GM19035 (cell line): ENCODE data around the gene WWOX.

Source experiments
- ATAC-seq: cut with Tn5 transposase; IDR thresholded peaks from one replicate; pipeline ENCODE4 v1.9.1; 2021; ENCODE audit not compliant: unreplicated experiment

WWOX gene

DNA sequence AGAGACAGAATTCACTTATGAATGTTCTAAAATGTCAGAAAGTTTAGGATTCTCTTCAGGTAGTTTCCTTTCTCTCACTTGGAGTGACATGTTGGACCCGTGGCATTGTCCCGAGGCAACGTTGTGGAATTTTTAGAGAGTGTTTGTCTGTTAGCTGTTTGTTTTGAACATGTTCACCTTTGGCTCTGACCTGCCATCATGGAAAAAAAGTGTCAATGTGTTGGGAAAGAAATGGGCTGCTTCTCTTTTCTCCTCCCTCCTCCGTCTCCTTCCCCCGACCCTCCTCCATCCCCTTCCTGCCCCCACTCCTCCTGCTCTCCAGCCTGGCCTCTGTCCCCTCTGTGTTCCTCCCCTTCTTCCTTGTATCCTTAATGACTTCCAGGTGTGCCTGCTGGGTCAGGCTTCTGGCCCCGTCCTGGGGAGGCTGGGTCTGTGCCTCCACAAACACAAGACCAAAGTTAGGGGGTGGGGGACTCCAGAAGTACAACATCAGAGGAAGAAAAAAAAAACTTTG is 1038.0 kb downstream of the WWOX start:
- ATAC-seq, result no peak

DNA sequence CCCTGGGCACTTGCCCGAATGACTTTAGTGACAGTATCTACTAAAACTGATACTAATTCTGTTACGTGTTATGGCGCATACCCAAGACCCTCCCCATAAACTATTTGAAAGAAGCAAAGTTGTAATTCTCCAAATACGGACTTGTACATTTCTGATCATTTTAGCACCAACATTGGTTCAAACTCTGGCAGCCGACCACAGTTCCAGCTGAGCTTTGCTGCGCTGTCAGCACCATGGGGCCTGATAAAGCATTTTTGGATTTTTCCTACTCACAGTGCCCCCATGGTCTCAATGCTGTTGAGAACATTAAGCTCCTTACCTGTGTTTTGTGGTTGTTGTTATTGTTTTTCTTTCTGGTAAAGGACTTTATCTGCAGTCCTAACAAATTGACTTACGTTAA is 1040.3 kb downstream of the WWOX start:
- ATAC-seq, result no peak

DNA sequence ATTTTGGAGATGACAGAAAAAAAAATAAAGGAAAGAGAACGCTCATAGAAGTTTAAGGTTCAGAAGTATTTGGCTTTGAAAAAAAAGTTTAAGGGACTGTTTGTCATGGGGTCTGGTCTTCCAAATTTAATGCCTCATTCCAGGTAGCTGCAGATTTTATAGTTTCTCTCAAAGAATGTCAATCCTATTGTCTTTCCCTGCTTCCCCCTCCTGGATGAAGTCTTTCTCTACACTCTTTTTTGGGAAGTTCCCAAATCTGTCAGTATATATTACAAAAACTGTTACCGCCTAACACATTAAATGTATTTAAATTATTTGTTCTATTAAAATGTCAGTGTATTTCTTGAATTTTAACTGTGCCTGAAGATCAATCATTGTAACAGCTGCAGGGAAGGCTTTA is 1043.6 kb downstream of the WWOX start:
- no peak for ATAC-seq

DNA sequence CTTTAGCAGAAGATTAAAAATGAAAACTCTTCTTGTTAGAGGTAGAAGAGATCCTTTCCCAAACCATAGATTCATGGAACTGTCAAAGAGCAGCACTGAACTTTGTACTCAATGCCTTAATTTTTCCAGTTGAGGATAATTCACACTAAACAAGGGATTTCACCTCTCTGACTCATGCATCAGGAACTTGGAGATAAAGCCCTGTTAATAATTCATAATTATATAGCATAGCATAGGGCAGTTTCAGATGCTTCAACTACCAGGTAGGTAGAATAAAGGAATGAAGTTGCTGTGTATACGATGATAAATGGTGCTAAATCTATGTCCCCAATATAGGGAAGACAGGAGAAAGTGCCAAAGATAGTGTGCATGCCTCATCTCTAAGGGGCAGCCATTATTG is 1050.7 kb downstream of the WWOX start:
- ATAC-seq, result no peak

DNA sequence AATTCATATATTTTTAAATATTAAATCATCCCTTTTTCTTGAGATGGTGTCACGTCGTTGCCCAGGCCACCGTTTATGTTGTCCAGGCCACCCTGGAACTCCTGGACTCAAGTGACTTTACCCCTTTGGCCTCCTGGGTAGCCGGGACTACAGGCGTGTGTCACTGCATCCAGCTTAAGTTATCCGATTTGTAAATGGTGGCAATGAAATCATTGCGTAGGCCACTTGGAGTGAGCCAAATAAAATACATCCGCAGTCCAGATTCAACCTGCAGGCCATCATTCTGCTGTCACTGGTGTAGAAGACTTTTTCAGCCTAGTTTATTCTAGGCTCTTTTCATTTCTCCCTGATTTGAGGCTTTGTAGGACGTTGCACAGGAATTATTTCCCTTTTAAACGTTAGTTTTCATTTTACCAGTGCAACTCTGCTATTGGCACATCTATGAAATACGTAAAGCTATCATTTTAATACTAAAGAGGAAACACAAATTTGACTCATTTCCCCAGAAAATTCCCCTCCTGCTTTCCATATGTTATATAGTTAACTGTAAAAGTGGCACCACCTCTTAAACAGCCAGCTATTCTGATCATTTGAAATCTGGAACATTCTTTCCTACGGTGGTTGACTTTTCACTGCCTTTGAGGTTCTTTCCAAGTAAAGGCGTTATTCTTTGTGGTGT is 1051.3 kb downstream of the WWOX start:
- ATAC-seq, result no peak

DNA sequence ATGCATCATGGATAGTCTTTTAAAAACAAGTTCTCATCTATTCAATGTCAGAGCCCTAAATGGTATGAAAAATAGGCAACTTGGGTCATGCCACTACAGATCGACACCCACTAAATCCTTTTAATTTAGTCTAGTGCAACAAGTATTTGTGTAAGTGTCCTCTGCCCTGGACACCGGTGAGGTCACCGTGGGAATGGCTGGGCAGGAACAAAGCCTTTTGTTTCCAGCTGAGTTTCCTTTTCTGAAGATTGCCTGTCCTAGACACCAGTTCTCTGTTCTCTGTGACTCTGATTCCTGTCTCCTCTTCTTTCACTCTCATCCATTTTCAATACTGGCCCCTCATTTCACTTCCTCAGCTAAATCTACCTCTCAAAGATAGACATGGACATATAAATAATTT is 1054.6 kb downstream of the WWOX start:
- no peak for ATAC-seq

DNA sequence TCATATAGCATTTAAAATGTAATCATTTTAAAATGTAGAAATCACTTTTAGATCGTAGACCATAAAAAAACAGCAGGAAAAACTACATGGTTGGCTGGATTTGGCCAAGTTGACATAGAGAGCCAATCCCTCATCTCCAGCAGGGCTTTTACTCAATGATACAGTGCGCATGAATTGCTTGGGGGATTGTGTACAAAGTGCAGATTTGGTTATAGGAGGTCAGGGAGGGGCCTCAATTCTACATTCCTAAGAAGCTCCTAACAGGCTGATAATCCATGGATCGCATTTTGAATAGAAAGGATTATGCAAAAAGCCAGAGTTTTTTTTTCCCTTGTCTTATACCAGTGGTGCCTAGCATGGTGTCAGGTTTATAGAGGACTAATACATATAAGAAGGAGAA is 1056.0 kb downstream of the WWOX start:
- ATAC-seq, result no peak

DNA sequence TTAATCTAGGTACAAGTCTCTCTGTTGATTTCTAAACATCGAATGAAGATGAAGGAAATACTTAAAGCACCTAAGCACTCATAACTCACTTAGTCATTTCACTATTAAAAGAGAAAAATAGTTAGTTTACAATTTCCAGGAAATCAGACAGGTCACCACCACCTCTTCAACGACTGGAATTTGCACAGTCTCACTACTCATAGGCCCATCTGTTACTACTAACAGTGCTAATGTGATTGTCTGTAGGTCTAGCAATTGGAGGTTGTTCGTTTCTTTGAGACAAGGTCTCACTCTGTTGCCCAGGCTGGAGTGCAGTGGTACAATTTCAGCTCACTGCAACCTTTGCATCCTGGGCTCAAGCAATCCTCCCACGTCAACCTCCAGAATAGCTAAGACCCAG is 1056.5 kb downstream of the WWOX start:
- ATAC-seq, result no peak

DNA sequence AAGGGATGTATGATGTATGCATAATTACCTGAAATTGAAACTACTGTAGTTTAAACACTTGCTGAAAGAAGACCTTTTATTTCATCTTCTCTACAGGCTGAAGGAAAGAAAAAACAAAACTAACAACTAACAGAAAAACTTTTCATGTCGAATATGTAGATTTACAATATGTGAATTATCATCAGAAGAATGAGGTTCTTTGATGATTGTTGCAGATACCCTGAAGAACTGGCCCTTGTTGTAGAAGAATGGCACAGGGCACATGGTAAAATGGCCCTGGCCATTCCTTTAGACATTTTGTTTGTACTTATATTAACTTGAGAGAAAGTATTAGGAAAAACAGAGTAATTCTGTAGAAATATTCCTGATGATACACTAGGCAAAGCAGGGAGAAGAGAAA is 1057.3 kb downstream of the WWOX start:
- no peak for ATAC-seq

DNA sequence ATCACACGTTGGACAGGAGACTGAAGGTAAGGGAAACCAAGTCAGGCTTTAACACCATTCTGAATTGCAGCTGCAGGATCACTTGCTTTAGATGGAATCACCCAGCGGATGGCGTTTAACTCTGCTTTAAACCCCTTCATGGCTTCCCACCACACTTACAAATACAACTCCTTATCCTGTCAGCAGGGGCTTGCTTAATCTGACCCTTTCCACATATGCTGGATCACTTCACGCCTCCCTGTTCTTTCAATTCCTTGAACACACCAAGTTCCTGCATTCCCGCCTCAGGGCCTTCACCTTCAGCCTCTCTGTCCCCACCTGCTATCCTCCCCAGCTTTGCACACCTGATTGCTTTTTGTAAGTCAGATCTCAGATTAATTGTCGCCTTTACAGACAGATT is 1058.9 kb downstream of the WWOX start:
- ATAC-seq, result no peak

DNA sequence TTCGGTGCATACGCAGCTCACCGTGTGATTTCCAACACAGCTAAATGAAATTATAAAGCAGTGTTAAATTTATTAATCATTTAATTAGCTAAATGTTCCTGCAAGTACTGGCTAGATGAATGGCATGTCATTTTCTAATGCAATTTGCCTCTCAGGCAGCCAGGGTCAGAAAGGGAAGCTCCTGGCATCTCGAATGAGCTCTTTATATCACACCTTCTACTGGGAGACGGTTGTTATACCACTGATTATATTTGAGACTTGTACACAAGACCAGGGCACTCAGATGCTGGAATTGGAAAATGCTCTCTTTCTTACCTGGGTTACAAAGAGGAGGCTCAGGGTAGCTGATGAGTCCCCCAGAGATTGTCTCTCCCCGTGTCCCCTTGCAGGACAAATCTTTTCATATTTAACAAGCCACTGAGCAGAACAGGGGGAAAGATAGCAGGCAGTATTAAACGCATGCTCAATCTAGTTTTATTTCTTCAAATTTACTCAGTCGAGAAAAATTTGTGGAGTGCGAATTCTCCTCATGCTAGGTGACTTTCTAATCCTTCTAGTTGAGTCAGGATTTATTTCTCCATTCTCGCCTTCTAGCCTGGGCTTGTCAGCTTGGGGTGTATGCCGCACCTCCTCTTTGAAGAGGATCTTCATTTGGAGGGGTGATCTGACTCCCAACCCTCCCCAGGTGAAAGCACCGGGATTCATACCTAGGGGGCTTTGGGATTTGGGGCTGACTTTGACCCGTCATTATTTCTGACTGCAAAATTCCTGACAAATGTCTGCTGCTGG is 1060.0 kb downstream of the WWOX start:
- ATAC-seq, result no peak

- ATAC-seq, result no peak
Measured at GRCh38 chr16:79162977-79163376, 1063.5 kb downstream of the WWOX start.

DNA sequence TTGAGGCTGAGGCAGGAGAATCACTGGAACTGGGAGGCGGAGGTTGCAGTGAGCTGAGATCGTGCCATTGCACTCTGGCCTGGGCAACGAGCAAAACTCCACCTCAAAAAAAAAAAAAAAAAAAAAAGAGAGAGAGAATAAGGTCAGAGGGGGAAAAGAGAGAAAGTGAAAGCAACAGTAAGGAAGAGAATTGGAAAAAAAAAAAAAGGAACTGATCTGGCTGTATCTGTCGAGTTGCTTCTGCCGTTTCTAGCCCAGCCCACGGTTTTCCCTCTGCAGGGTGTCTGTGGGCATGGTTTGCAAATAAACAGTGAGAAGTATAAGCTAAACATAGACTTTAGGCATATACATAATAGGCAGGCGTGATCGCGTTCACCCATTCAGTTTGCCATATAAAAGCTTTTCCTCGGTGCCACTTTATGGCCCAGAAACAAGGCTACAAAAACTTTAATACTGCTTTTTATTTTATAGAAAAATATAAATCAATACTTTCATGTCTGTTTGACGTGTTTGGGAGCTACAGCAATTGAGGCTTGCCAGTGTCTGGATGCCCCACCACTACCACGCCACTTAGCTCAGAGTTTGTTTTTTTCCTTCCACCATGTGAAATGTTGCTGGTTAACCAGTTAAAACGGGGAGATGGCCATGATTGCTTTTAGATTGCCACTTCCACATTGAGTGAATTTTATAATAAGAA is 1064.4 kb downstream of the WWOX start:
- no peak for ATAC-seq

GRCh38 chr16:79164388-79164995 is 1065.0 kb downstream of the WWOX start:
- ATAC-seq, result no peak

- ATAC-seq, result no peak
Measured at GRCh38 chr16:79165079-79165478, 1065.6 kb downstream of the WWOX start.

DNA sequence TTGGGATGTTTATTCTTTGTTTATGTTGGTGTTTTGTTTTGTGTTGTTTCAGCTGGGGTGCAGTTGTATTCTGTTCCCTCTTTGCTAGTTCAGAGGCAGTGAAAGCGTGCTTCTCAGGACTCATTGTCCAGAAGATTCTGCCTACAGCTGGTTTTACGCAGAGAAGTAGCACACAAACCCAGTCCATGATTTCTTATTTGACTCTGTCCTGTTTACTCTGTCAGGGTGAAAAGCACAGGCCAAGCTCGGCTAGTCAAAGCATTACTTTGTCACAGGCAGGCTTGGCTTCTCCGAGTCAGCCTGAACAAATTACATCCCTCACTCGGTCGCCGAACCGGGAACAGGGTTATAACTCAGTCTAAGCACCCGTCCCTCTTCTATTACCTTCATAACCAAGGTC is 1066.1 kb downstream of the WWOX start:
- no peak for ATAC-seq

- no peak for ATAC-seq
Measured at GRCh38 chr16:79167893-79168292, 1068.4 kb downstream of the WWOX start.

GRCh38 chr16:79168321-79168720 is 1068.9 kb downstream of the WWOX start:
- ATAC-seq, result no peak

DNA sequence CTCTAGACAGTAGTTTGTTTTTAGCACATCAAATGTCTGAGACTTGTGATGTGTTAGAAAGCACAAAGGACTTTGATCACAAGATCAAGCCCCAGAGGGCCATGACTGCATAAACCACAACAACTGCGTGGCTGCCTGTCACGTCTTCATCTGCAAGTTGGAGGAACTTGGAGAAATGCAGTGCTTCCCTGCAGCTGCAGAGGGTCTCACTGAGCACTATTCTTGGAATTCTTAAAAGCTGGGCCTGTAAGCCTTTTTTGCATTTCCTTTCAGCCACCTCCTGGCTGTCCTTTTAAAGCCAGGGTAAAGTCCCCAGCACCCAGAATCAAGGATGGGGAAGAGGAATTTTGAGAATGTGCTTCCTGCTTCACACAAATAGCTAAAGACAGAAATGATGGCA is 1069.8 kb downstream of the WWOX start:
- ATAC-seq, result no peak

DNA sequence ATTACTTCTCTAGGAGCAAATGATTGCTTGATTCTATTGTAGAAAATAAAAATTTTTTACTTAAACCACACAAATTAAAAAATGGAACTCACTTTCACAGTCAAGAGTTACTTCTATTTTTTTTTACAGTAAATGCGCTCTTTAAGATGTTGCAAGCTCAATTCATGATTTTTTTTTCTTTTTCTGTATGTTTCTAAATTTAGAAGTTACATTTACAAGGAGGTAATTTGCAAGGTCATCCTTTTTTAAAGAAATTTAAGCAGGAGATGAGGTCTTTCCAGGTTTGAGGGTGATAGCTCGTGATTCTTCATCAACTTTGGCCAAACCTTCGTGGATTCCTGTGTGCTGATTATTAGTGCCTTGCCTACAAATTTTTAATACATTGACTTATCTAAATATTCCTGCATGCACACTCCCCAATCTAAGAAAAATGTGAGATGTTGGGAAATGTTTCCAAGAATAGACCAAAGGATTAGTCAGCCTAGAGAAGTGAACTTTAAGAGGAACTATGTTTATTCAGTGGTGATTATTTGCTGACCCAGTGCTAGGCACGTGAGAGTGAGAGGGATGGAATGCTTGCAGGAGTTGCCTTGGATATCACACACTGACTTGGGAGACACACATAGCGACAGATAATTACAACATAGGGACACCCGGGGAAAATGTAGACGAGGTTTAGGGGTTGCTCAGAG is 1071.2 kb downstream of the WWOX start:
- no peak for ATAC-seq

GRCh38 chr16:79171504-79171903 is 1072.0 kb downstream of the WWOX start:
- no peak for ATAC-seq
